Endothelial cell of umbilical vein (primary cell): Measurements from ENCODE around the gene EED. TPM values are rescaled to one million over a fixed set of nuclear protein-coding genes. Genes with fewer than 3 reads are reported as not detected.

Source experiments
- BruUV-seq: library from RNA; stranded (reverse); fragments of 400-500 nt; replicated peaks from 2 replicates; lab custom pipeline; 2021; lab: Mats Ljungman, UMichigan
- CTCF ChIA-PET: fragments of 300-600, 350-600 bp; sonication (Branson Sonifier 250); formaldehyde crosslinking; loops from one replicate; lab custom pipeline; 2021; ENCODE audit warnings: antibody characterized with exemption, inconsistent platforms; lab: Charles Lee
- POLR2A ChIA-PET: fragments of 300-600, 350-600 bp; sonication (Branson Sonifier 250); formaldehyde crosslinking; loops from one replicate; lab custom pipeline; 2021; ENCODE audit warnings: antibody characterized with exemption, inconsistent platforms; lab: Charles Lee
- DNase-seq: peaks from one replicate; pipeline ENCODE4 v3.0.0-alpha.2; 2011; ENCODE audit warnings: low read depth, low spot score
- FAIRE-seq: peaks from 2 replicates; lab custom pipeline; 2011; peaks lifted over from hg19 to GRCh38; lab: Jason Lieb, UNC
- H2AFZ ChIP-seq: 2 replicates; pipeline ENCODE4 v1.6.0; 2012; ENCODE audit warnings: low read depth, low read length, control low read depth, inconsistent platforms
- H3K27ac ChIP-seq: 2 replicates; pipeline ENCODE4 v1.5.1; 2011; ENCODE audit warnings: low read depth, mild to moderate bottlenecking, control low read depth, low read length, moderate library complexity; ENCODE audit not compliant: insufficient read depth
- H3K27me3 ChIP-seq, 2 experiments: 2 replicates each; pipeline versions ENCODE4 v1.6.0 to v1.6.1; 2011; ENCODE audit warnings: low read length in 2 of 2, mixed read lengths in 1 of 2; ENCODE audit not compliant: control insufficient read depth in 2 of 2, insufficient read depth in 2 of 2
- H3K36me3 ChIP-seq, 2 experiments: 2 replicates in 1 of 2; 3 replicates in 1 of 2; pipeline ENCODE4 v1.5.1; 2011; ENCODE audit warnings: low read length in 2 of 2, mild to moderate bottlenecking in 1 of 2, moderate library complexity in 1 of 2; ENCODE audit not compliant: control insufficient read depth in 2 of 2, insufficient read depth in 2 of 2; ENCODE audit errors: extremely low read depth in 1 of 2
- H3K4me1 ChIP-seq: 3 replicates; pipeline ENCODE4 v1.5.1; 2011; ENCODE audit warnings: mild to moderate bottlenecking, low read length; ENCODE audit not compliant: control insufficient read depth, insufficient read depth; ENCODE audit errors: extremely low read depth
- H3K4me2 ChIP-seq: 2 replicates; pipeline ENCODE4 v1.6.1; 2011; ENCODE audit warnings: low read length, control low read depth, mixed read lengths; ENCODE audit not compliant: insufficient read depth
- H3K4me3 ChIP-seq, 3 experiments: fragments of 200-600 bp in 1 of 3; sonication (generic), shearing (Covaris generic) in 1 of 3; replicated peaks in 1 of 3; 2 replicates each; pipeline ENCODE4 v1.5.1; 2011 to 2016; ENCODE audit warnings: control low read depth in 3 of 3, low read length in 3 of 3, mild to moderate bottlenecking in 2 of 3, inconsistent platforms in 1 of 3, low read depth in 1 of 3, moderate library complexity in 1 of 3; ENCODE audit not compliant: insufficient read depth in 1 of 3
- H3K79me2 ChIP-seq: 2 replicates; pipeline ENCODE4 v1.6.0; 2012; ENCODE audit warnings: low read length, inconsistent platforms; ENCODE audit not compliant: control insufficient read depth, insufficient read depth
- H3K9ac ChIP-seq: replicated peaks from 2 replicates; pipeline ENCODE3; 2011; ENCODE audit warnings: low read length, control low read depth; ENCODE audit not compliant: insufficient read depth; ENCODE audit errors: extremely low read depth
- H3K9me1 ChIP-seq: replicated peaks from 3 replicates; pipeline ENCODE4 v1.6.0; 2011; ENCODE audit warnings: mild to moderate bottlenecking, low read length; ENCODE audit not compliant: control insufficient read depth, insufficient read depth; ENCODE audit errors: extremely low read depth
- H3K9me3 ChIP-seq: replicated peaks from 2 replicates; pipeline ENCODE4 v1.5.1; 2012; ENCODE audit warnings: low read length, inconsistent platforms; ENCODE audit not compliant: control insufficient read depth, insufficient read depth
- H4K20me1 ChIP-seq: replicated peaks from 2 replicates; pipeline ENCODE3; 2011; ENCODE audit warnings: mild to moderate bottlenecking, low read length; ENCODE audit not compliant: control insufficient read depth, insufficient read depth; ENCODE audit errors: extremely low read depth
- CTCF ChIP-seq, 2 donors: IDR thresholded peaks; 1 replicate in 1 of 2; 2 replicates in 1 of 2; pipeline ENCODE4 v1.5.1; 2011; ENCODE audit warnings: low read length in 2 of 2, mild to moderate bottlenecking in 2 of 2, moderate library complexity in 2 of 2, control low read depth in 1 of 2, inconsistent platforms in 1 of 2, low read depth in 1 of 2; ENCODE audit not compliant: insufficient read depth in 1 of 2; ENCODE audit errors: extremely low read depth in 1 of 2
- EZH2 ChIP-seq: IDR thresholded peaks from 2 replicates; pipeline ENCODE4 v1.6.1; 2012; ENCODE audit warnings: borderline replicate concordance, low read depth, mild to moderate bottlenecking, moderate library complexity, low read length, inconsistent platforms; ENCODE audit not compliant: severe bottlenecking
- FOS ChIP-seq: IDR thresholded peaks from 2 replicates; pipeline ENCODE4 v1.6.1; 2011; ENCODE audit warnings: mild to moderate bottlenecking, low read length, moderate library complexity, borderline replicate concordance; ENCODE audit not compliant: insufficient read depth
- GATA2 ChIP-seq: IDR thresholded peaks from 2 replicates; pipeline ENCODE4 v1.7.0; 2011; ENCODE audit warnings: low read depth, mild to moderate bottlenecking, moderate library complexity, mixed read lengths, low read length; ENCODE audit not compliant: insufficient read length, insufficient read depth
- JUN ChIP-seq: IDR thresholded peaks from 2 replicates; pipeline ENCODE4 v1.6.1; 2011; ENCODE audit warnings: borderline replicate concordance, low read depth; ENCODE audit not compliant: insufficient read length, insufficient read depth
- MAX ChIP-seq: IDR thresholded peaks from 2 replicates; pipeline ENCODE4 v1.6.1; 2011; ENCODE audit not compliant: insufficient read depth, insufficient read length
- MYC ChIP-seq: IDR thresholded peaks from one replicate; pipeline ENCODE4 v1.6.1; 2011; ENCODE audit warnings: mild to moderate bottlenecking, low read depth, low read length
- POLR2A ChIP-seq: IDR thresholded peaks from 2 replicates; pipeline ENCODE4 v1.6.1; 2012; ENCODE audit warnings: low read depth, mild to moderate bottlenecking, control low read depth, low read length
- POLR2AphosphoS5 ChIP-seq: IDR thresholded peaks from 2 replicates; pipeline ENCODE4 v1.6.1; 2012; ENCODE audit warnings: low read depth, mild to moderate bottlenecking, control low read depth, low read length, moderate library complexity; ENCODE audit not compliant: insufficient read depth
- dilution Hi-C: fragments of 300-500 bp; cut with MboI; formaldehyde crosslinking; loops from one replicate; pipeline ENCODE4 v1.15.0; 2019; ENCODE audit warnings: low sequenced_read_pairs; ENCODE audit not compliant: extremely low pct_ligation_motif_present
- intact Hi-C: fragments of 100-400 bp; cut with micrococcal nuclease; formaldehyde crosslinking; loops from one replicate; pipeline ENCODE4 v1.10.0; 2022
- polyA plus RNA-seq, 4 experiments: library from polyadenylated mRNA; depleted of rRNA in 3 of 4; stranded (reverse) in 3 of 4; unstranded in 1 of 4; fragments of >200 nt; gene quantifications; 2 replicates each; pipeline versions ENCODE4 v1.2.1 to v1.2.3, GENCODE V29; 2011 to 2012; ENCODE audit warnings: missing spikeins in 1 of 4
- total RNA-seq: library from RNA; stranded (reverse); gene quantifications from 2 replicates; pipeline ENCODE4 v1.2.3, GENCODE V29; 2021

The EED gene
- total and polyA plus RNA-seq, 2 donors (not counting 3 experiments of a cell fraction or from before 2014, with no cell fraction given) = 9.4 to 21.8 TPM

- ChIA-PET CTCF (interaction anchor here (1.4 kb wide), 1 partner anchor 206 kb away, joined by 4 read pairs; no protein-coding TSS in a partner anchor), POLR2A (no interaction called here)
- TF ChIP-seq JUN (no peak), POLR2AphosphoS5 (no peak), EZH2 (no peak), CTCF (IDR thresholded peaks at IDR 0.05; ENCODE audit: extremely low read depth in 1 of 2, insufficient read depth in 1 of 2, low read depth in 1 of 2, low read length in 2 of 2) (no peak), POLR2A (no peak), GATA2 (no peak), MAX (no peak), MYC (no peak), FOS (no peak)
- Histone ChIP-seq H3K27me3 (peaks cover 4 to 7% of the 10 kb centered on the region in 2 experiments), H3K9me1 (no peaks in the 10 kb centered on the region), H3K4me3 (no peak overlapping the region), H2AFZ (no peak overlapping the region), H3K4me1 (peaks cover 16% of the 10 kb centered on the region), H3K4me2 (no peak overlapping the region), H3K79me2 (peaks cover 65% of the 10 kb centered on the region), H3K36me3 (no peaks in the 10 kb centered on the region), H3K9ac (no peak overlapping the region), H4K20me1 (peaks cover 5% of the 10 kb centered on the region), H3K27ac (no peak overlapping the region), H3K9me3 (no peaks in the 10 kb centered on the region)
- BruUV-seq = no TSS peak
- DNase-seq = no peak
- intact Hi-C loops = no loop called here
- dilution Hi-C loops = no loop called here
- no peak for FAIRE-seq
Observed at GRCh38 chr11:86247608-86248007, 3.1 kb downstream of the EED start.
